DMS53 treated with DMSO at 0.1 percent for 48 hours (cell line): ENCODE data around the gene BOLA2B.
"Not testable (repeated sequence)": the region's sequence is repeated elsewhere in the genome, so short reads cannot be mapped to it uniquely, and the experiment has no call there.

Source experiments
- DNase-seq: peaks from one replicate; lab custom pipeline; 2025; ENCODE audit not compliant: unreplicated experiment; lab: John Stamatoyannopoulos, UW

BOLA2B gene

GRCh38 chr16:30184891-30185682, 8.4 kb downstream of the BOLA2B start:
- no peak for DNase-seq

- peak; percentile 56 for DNase-seq
Measured at GRCh38 chr16:30184096-30184890, 9.2 kb downstream of the BOLA2B start.

- peak; percentile 85 for DNase-seq
Measured at GRCh38 chr16:30183233-30184095, 10.0 kb downstream of the BOLA2B start, which contains the start of gene CORO1A. TSS of gene CORO1A (plus strand) at chr16:30183602. CDS start at chr16:30185210, 1,608 bp downstream.

DNA sequence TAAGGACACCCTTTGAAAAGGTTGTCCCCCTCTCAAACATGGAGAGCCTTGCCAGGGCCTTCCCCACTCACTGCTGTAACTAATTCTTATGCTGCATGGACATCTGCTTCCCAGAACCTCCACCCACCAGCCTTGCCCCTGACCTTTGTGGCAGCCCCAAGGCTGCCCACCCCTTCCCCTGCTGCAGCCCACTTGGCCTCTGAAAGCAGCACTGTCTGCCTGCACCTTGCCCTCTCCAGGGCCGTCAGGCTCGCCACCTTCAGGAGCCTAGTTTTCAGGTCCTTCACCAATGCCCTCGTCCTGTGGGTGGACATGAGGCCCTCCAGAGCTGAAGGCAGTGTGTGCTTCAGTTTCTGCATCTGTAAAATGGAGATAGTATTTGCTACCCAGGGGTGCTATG, 12.7 kb downstream of the BOLA2B start:
- no peak for DNase-seq

- no peak for DNase-seq
Measured at GRCh38 chr16:30179931-30180330, 13.5 kb downstream of the BOLA2B start.

DNA sequence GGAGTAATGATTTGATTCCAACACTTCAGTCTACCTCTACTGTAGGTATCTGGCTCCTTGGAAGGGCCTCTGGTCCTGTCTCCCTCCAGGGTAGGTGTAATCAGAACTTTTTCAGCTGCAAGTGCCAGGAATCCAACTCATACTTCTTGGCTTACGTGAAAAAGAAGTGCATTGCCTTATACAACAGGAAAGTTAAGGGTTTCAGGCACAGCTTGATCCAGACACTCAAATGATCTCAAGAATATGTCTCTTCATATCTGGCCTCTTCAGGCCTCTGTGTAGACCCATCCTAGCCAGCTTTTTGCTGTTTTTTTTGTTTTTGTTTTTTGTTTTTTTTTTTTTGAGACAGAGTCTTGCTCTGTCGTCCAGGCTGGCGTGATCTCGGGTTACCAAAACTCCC, 14.3 kb downstream of the BOLA2B start:
- no peak for DNase-seq

GRCh38 chr16:30176876-30177275, 16.6 kb downstream of the BOLA2B start:
- DNase-seq: not testable (repeated sequence)

DNA sequence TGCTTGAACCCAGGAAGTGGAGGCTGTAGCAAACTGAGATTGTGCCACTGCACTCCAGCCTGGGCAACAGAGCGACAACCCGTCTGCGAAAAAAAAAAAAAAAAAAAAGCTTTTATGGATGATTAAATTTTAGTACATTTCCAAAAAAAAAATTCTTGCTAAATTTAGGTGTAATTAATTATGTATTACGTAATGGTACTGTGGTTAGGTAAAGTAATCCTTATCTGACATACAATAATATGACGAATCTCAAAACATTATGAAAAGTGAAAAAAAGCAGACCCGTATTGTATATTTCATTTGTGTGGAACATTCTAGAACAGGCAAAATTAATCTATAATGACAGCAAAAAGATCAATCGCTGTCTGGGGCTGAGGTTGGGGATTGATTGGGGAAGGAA, 20.4 kb downstream of the BOLA2B start:
- DNase-seq: no peak

DNA sequence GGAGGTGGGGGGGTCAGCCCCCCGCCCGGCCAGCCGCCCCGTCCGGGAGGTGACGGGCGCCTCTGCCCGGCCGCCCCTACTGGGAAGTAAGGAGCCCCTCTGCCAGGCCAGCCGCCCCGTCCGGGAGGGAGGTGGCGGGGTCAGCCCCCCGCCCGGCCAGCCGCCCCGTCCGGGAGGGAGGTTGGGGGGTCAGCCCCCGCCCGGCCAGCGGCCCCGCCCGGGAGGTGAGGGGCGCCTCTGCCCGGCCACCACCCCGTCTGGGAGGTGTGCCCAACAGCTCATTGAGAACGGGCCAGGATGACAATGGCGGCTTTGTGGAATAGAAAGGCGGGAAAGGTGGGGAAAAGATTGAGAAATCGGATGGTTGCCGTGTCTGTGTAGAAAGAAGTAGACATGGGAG, 23.3 kb downstream of the BOLA2B start:
- DNase-seq: not testable (repeated sequence)

GRCh38 chr16:30169416-30169815, 24.1 kb downstream of the BOLA2B start:
- DNase-seq: not testable (repeated sequence)

- DNase-seq: not testable (repeated sequence)
Measured at GRCh38 chr16:30168746-30169145, 24.7 kb downstream of the BOLA2B start.

DNA sequence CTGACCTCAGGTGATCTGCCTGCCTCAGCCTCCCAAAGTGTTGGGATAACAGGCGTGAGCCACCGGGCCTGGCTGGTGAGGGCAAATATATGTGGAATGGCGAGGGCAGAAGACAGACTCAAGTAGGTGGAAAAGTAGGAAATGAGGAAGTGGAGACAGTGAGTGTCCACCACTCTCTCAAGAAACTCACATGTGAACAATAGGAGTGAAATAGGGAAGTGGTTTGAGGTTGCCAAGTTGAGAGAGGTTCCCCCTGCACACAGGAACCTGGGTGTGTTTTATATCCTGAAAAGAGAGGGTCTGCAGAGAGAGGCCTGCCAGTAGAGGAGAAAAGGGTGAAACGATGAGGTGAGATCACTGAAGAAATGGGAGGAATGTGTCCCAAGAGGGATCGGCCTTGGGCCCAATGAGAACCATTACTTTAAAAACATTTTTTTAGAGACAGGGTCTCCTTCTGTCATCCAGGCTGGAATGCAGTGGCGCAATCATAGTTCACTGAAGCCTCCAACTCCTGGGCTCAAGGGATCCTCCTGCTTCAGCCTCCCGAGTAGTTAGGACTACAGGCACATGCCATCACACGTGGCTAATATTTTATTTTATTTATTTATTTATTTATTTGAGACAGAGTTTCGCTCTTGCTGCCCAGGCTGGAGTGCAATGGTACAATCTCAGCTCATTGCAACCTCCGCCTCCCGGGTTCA, 27.1 kb downstream of the BOLA2B start:
- no peak for DNase-seq

DNA sequence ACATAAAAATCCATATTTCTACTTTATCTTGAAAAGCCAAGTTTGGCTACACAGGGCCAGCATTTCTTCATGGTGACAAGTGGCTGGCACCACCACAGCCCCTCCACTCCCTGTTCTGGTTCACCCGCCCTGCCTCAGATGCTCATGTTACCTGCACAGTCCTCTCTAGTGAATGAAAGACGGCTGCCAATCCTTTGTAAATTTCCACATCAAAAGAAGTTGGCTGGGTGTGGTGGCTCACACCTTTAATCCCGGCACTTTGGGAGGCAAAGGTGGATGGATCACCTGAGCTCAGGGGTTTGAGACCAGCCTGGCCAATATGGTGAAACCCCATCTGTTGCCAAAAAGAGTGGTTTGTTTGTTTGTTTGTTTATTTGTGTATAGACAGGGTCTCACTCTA, 29.9 kb downstream of the BOLA2B start:
- no peak for DNase-seq

DNA sequence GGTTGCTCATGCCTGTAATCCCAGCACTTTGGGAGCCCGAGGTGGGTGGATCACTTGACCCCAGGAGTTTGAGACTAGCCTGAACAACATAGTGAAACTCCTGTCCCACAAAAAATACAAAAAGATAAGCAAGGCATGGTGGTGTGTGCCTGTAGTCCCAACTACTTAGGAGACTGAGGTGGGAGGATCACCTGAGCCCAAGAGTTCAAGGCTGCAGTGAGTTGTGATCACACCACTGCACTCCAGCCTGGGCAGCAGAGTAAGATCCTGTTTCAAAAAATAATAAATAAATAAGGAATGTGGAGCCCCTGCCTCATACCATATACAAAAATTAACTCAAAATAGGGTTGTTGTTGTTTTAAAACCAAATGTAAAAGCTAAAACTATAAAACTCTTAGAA, 36.3 kb downstream of the BOLA2B start:
- DNase-seq: no peak

DNA sequence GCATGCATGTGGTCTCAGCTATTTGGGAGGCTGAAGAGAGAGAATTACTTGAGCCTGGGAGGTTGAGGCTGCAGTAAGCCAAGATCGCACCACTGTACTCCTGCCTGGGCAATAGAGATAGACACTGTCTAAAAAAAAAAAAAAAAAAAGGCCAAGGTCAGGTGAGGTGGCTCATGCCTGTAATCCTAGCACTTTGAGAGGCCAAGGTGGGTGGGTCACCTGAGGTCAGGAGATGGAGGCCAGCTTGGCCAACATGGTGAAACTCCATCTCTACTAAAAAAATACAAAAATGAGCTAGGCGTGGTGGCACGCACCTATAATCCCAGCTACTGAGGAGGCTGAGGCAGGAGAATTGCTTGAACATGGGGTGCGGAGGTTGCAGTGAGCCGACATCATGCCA, 38.3 kb downstream of the BOLA2B start:
- DNase-seq: no peak

- DNase-seq: no peak
Measured at GRCh38 chr16:30152517-30152916, 40.9 kb downstream of the BOLA2B start.

DNA sequence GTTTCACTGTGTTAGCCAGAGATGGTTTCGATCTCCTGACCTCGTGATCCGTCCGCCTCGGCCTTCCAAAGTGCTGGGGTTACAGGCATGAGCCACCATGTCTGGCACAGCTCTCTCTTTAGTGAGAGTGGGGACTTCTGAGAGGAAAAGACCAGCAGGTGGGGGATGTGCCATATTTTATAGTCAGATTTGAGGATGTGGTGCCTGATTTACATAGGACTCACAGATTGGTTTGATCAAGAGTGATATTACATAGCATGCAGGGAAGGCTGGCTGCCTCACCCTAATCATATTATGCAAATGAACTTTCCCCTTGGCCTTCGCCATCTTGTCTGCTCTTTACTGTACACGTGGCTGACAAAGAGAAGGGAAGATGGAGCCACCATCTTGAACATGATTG, 42.4 kb downstream of the BOLA2B start:
- no peak for DNase-seq

DNA sequence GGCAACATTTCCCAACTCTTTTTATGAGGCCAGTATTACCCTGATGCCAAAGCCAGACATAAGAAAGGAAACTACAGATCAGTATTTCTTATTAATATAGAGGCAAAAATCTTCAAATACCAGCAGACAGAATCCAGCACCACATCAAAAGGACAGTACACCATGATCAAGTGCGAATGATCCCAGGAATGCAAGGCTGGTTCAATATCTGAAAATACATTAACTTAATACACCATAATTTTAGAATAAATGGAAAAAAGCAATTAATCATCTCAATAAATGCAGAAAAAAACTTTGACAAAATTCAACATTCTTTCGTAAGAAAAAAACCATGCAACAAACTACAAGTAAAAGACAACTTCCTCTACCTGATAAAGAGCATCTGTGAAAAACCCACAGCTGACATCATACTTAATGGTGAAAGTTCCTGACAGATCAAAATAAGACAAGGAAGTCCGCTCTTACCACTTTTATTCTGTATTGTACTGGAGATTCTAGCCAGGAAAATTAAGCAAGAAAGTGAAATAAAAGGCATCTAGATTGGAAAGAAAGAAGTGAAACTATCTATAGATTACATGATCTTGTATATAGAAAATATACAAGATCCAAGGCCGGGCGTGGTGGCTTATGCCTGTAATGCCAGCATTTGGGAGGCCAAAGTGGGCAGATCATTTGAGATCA, 44.1 kb downstream of the BOLA2B start:
- DNase-seq: no peak

DNA sequence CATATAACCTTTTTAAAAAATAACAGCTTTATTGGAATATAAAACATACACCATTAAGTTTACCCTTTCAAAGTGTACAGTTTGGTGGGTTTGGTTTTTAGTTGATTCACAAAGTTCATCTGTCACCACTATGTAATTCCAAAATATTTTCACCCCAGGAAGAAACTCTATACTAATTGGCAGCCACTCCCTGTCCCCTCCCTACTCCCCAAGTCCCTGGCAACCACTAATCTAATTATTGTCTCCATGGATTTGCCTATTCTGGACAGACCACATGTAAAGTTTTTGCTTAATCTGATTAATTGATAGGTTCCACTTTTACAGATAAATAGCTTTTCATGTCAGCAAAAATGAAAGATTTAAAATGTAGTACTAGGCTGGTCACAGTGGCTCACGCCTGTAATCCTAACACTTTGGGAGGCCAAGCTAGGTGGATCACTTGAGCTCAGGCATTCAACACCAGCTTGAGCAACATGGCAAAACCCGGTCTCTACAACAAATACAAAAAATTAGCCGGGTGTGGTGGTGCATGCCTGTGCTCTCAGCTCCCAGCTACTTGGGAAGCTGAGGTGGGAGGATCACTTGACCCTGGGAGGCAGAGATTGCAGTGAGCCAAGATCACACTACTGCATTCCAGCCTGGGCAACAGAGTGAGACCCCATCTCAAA, 45.5 kb downstream of the BOLA2B start:
- no peak for DNase-seq

DNA sequence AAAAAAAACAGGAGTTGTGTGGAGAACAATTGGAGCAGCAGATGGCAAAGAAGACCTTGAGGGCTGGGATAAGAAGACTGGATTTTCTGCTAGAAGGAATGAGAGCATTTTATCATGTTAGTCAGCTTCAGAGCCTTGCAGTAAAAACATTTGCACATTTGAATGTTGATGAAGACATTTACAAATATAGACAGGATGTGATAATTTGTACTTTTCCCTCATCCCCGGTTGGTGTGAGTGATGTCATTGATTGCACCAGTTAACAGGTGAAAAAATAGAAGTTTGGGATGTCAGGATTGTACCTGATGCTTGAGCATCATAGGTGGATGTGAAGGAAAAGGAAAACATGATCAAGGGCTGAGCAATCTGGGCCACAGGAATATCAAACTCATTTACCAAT, 47.8 kb downstream of the BOLA2B start:
- no peak for DNase-seq
